PC-9 (cell line): Measurements from ENCODE around the gene GDPD5. TPM values are rescaled to one million over a fixed set of nuclear protein-coding genes. Genes with fewer than 3 reads are reported as not detected.
A peak's percentile ranks its signal among the peaks of the same experiment; 100 is the strongest.

Source experiments
- BruUV-seq: library from RNA; stranded (reverse); fragments of 400-500 nt; replicated peaks from 2 replicates; lab custom pipeline; 2021; lab: Mats Ljungman, UMichigan
- CTCF ChIA-PET: fragments of 300-600 bp; sonication (Branson Sonifier 250); formaldehyde crosslinking; loops from one replicate; lab custom pipeline; 2022; ENCODE audit warnings: antibody characterized with exemption; lab: Charles Lee
- POLR2A ChIA-PET: fragments of 300-600 bp; sonication (Branson Sonifier 250); formaldehyde crosslinking; loops from one replicate; lab custom pipeline; 2022; ENCODE audit warnings: antibody characterized with exemption; ENCODE audit not compliant: unreplicated experiment; lab: Charles Lee
- DNase-seq, 2 experiments: peaks; one replicate each; pipeline versions ENCODE4 v3.0.0 to v3.0.0-alpha.2; 2015 to 2022; ENCODE audit warnings: mixed read lengths in 1 of 2
- H2AFZ ChIP-seq: fragments of 200-600 bp; sonication (generic); 2 replicates; pipeline ENCODE4 v1.8.1; 2017; ENCODE audit warnings: antibody characterized with exemption
- H3F3A ChIP-seq: fragments of 200-600 bp; sonication (generic); 2 replicates; pipeline ENCODE4 v1.8.1; 2017; ENCODE audit warnings: antibody characterized with exemption, mild to moderate bottlenecking, low read depth; ENCODE audit not compliant: insufficient read depth
- H3K27ac ChIP-seq: fragments of 200-600 bp; sonication (generic); 2 replicates; pipeline ENCODE4 v1.6.1; 2016; ENCODE audit warnings: mixed run types
- H3K27me3 ChIP-seq: fragments of 200-600 bp; sonication (generic); 2 replicates; pipeline ENCODE4 v1.6.1; 2016; ENCODE audit warnings: low read depth, mixed run types; ENCODE audit not compliant: insufficient read depth
- H3K36me3 ChIP-seq: fragments of 200-600 bp; sonication (generic); 2 replicates; pipeline ENCODE4 v1.6.1; 2016; ENCODE audit warnings: low read depth, mixed run types
- H3K4me1 ChIP-seq: fragments of 200-600 bp; sonication (generic); replicated peaks from 2 replicates; pipeline ENCODE4 v1.6.1; 2016; ENCODE audit warnings: mixed run types; ENCODE audit not compliant: insufficient read depth
- H3K4me2 ChIP-seq: fragments of 200-600 bp; sonication (generic); 2 replicates; pipeline ENCODE4 v1.6.1; 2017; ENCODE audit warnings: mixed run types
- H3K4me3 ChIP-seq: fragments of 200-600 bp; sonication (generic); 2 replicates; pipeline ENCODE4 v1.6.1; 2016; ENCODE audit warnings: mixed run types
- H3K79me2 ChIP-seq: fragments of 200-600 bp; sonication (generic); 2 replicates; pipeline ENCODE4 v1.6.1; 2017; ENCODE audit warnings: low read depth, mixed run types
- H3K9me2 ChIP-seq: fragments of 200-600 bp; sonication (generic); 2 replicates; pipeline ENCODE4 v1.8.1; 2017; ENCODE audit warnings: mild to moderate bottlenecking; ENCODE audit not compliant: insufficient read depth
- H3K9me3 ChIP-seq: fragments of 200-600 bp; sonication (generic); 2 replicates; pipeline ENCODE4 v1.8.1; 2016; ENCODE audit warnings: low read depth; ENCODE audit not compliant: insufficient read depth
- H4K20me1 ChIP-seq: fragments of 200-600 bp; sonication (generic); 2 replicates; pipeline ENCODE4 v1.8.1; 2017; ENCODE audit not compliant: insufficient read depth
- EZH2 ChIP-seq: fragments of 200-600 bp; sonication (generic); IDR thresholded peaks from 2 replicates; pipeline ENCODE4 v1.8.0; 2017; ENCODE audit warnings: antibody characterized with exemption, low read depth
- intact Hi-C: fragments of 100-400 bp; cut with micrococcal nuclease; formaldehyde crosslinking; loops from one replicate; pipeline ENCODE4 v1.10.0; 2022; ENCODE audit not compliant: unreplicated experiment
- total RNA-seq: library from RNA; stranded (reverse); gene quantifications from 2 replicates; pipeline ENCODE4 v1.2.3, GENCODE V29; 2021
- TF ChIP-seq, protein P1 (sequence below): fragments of 200-600 bp; sonication (generic); conservative IDR thresholded peaks from 2 replicates; pipeline ENCODE4 v1.6.1; 2017; ENCODE audit warnings: mixed run types, antibody characterized with exemption, mild to moderate bottlenecking, moderate library complexity

GDPD5 gene
- total RNA-seq, 1 experiment from 2014 or later, result 7.9 TPM

DNA sequence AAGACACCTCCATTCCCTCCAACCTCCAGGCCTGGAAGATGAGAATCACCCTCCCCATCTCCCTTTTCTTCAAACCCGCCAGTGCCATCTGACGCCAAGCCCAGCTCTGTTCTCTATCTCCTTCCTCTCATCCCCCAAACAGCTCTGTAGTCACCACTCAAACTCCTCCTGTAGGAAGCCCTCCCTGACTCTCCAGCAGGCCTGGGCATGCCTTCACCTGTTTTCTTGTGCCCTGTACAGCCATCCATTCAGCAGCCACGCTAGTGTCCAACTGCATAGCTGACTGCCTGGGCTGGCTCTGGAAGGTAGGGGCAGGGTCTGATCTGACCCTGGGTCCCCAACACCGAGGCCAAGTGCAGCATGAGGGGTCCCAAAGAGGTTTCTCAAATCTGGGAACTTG is 25.0 kb downstream of the GDPD5 start:
- TF ChIP-seq, protein P1, sequence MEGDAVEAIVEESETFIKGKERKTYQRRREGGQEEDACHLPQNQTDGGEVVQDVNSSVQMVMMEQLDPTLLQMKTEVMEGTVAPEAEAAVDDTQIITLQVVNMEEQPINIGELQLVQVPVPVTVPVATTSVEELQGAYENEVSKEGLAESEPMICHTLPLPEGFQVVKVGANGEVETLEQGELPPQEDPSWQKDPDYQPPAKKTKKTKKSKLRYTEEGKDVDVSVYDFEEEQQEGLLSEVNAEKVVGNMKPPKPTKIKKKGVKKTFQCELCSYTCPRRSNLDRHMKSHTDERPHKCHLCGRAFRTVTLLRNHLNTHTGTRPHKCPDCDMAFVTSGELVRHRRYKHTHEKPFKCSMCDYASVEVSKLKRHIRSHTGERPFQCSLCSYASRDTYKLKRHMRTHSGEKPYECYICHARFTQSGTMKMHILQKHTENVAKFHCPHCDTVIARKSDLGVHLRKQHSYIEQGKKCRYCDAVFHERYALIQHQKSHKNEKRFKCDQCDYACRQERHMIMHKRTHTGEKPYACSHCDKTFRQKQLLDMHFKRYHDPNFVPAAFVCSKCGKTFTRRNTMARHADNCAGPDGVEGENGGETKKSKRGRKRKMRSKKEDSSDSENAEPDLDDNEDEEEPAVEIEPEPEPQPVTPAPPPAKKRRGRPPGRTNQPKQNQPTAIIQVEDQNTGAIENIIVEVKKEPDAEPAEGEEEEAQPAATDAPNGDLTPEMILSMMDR, result no peak
- no peak for TF ChIP-seq EZH2
- no peaks in the 10 kb centered on the region for H3K9me3 ChIP-seq
- intact Hi-C loops, result no loop called here
- H3K4me2 ChIP-seq, result no peak overlapping the region
- H3K79me2 ChIP-seq, result no peaks in the 10 kb centered on the region
- no peaks in the 10 kb centered on the region for H3K9me2 ChIP-seq
- no TSS peak for BruUV-seq
- no peak overlapping the region for H3K27ac ChIP-seq
- peaks cover 36% of the 10 kb centered on the region for H3K4me1 ChIP-seq
- no peaks in the 10 kb centered on the region for H3K27me3 ChIP-seq
- CTCF ChIA-PET, result interaction anchor here (0.7 kb wide), 1 partner anchor 22 kb away, joined by 4 read pairs; no protein-coding TSS in a partner anchor
- H2AFZ ChIP-seq, result no peak overlapping the region
- peaks cover 36% of the 10 kb centered on the region for H3F3A ChIP-seq
- POLR2A ChIA-PET, result interaction anchor here (0.5 to 0.6 kb wide), 2 partner anchors 23 to 372 kb away, joined by 3 to 4 read pairs; no protein-coding TSS in a partner anchor
- DNase-seq, result no peak
- H3K4me3 ChIP-seq, result no peak overlapping the region
- no peaks in the 10 kb centered on the region for H4K20me1 ChIP-seq
- no peaks in the 10 kb centered on the region for H3K36me3 ChIP-seq

DNA sequence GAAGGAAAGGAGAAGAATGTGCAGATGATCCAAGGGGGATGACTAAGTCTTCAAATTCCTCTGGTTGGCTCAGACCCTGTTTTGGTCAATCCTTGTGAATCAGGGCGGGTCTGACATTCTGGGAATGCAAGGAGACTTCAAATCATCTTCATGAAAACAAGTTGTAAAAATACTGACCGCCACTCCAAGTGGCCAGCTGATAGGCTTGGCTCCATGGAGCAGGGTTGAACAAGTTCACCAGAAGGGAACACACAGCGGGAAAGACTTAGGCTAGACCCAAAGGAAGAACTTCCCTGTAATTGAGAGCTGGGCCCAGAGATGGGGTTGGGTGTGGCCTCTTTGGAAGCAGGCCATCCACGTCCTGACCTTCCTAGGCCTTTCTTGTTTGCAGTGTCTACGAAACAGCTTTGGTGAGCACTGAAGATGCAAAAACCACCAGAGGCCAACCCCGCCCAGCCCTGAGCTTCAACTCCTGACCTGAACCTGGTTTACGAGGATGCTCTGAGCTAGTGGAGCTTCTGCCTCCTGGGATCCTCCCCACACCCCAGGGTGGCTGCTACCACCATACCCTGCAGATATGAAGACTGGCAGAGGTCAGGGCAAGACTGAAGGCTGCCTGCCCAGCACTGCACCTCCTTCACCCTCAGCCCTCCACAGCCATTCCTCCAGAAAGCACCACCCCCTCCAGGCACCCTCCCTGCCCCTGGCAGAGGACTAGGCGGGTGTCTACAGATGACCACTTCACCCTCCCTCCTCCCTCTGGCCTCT is 26.1 kb downstream of the GDPD5 start:
- Histone ChIP-seq H3F3A (peaks cover 36% of the 10 kb centered on the region), H3K27me3 (no peaks in the 10 kb centered on the region), H3K4me1 (peaks cover 36% of the 10 kb centered on the region), H3K4me3 (no peak overlapping the region), H2AFZ (no peak overlapping the region), H3K79me2 (no peaks in the 10 kb centered on the region), H3K9me3 (no peaks in the 10 kb centered on the region), H3K9me2 (no peaks in the 10 kb centered on the region), H4K20me1 (no peaks in the 10 kb centered on the region), H3K36me3 (no peaks in the 10 kb centered on the region), H3K4me2 (peak overlapping the region; percentile 35), H3K27ac (0 out of 2 replicates have a peak overlapping the region, but pooled peaks have one; percentile 9)
- intact Hi-C loops, result loop anchor here (1.0 to 2.0 kb wide), 2 partner anchors 25 to 33 kb away; partner anchors contain the start of gene GDPD5
- DNase-seq, result peak; percentile 71 to 89
- BruUV-seq, result no TSS peak
- CTCF ChIA-PET, result interaction anchor here (0.6 to 1.0 kb wide), 2 partner anchors 11 to 48 kb away, joined by 4 to 7 read pairs; no protein-coding TSS in a partner anchor
- TF ChIP-seq, protein P1, result no peak
- TF ChIP-seq EZH2, result no peak
- POLR2A ChIA-PET, result interaction anchor here (0.5 to 1.2 kb wide), 4 partner anchors 11 to 238 kb away, joined by 3 to 10 read pairs (median 4); no protein-coding TSS in a partner anchor

DNA sequence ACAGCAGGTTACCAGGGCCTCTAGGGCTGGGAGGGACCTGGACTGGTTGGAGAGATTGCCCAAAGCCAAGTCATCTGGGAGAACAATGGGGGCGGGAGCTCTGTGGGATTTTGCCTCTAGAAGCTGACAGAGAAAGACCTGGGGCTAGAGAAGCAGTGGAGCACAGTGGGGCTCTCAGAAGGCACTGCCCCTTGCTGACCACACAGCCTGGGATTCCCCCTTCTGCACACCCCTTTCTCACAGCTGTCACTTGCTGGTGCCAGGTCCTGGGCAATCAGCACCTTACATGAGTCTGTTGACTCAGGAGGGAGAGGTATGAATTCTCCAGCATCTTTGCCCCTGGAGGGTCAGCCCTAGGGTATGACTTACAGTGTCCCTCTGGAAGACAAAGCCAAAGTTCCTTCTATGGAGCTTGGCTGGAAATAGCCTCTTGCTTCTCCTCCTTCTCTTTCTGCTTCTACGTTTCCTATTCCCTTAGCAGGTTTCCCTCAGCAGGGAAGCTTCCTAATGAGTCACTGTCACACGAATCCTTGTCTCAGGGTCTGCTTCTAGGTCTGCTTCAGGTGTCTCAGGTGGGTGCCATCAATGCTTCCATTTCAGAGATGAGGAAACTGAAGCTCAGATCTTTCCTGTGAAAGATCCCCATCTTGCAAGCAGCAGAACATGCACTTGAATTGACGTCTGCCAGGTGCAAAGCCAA is 27.0 kb downstream of the GDPD5 start:
- no peak for TF ChIP-seq EZH2
- TF ChIP-seq, protein P1, result no peak
- Histone ChIP-seq H3K4me2 (peak overlapping the region; percentile 35), H3K4me3 (no peak overlapping the region), H3K27ac (peak overlapping the region; percentile 47), H3K27me3 (no peaks in the 10 kb centered on the region), H2AFZ (no peak overlapping the region), H3K36me3 (no peaks in the 10 kb centered on the region), H3K79me2 (no peaks in the 10 kb centered on the region), H3K9me2 (no peaks in the 10 kb centered on the region), H3K4me1 (peaks cover 36% of the 10 kb centered on the region), H3F3A (peaks cover 36% of the 10 kb centered on the region), H3K9me3 (no peaks in the 10 kb centered on the region), H4K20me1 (no peaks in the 10 kb centered on the region)
- peak; percentile 57 to 59 for DNase-seq
- CTCF ChIA-PET, result no interaction called here
- no TSS peak for BruUV-seq
- POLR2A ChIA-PET, result interaction anchor here (0.6 to 1.2 kb wide), 3 partner anchors 11 to 85 kb away, joined by 4 to 10 read pairs (median 5); no protein-coding TSS in a partner anchor
- intact Hi-C loops, result loop anchor here (1.0 to 2.0 kb wide), 2 partner anchors 26 to 32 kb away; partner anchors contain the start of gene GDPD5
